Limb (tissue), 2 donors: Measurements from ENCODE around the gene MACF1.
"Not testable (repeated sequence)": the region's sequence is repeated elsewhere in the genome, so short reads cannot be mapped to it uniquely, and the experiment has no call there.

Source experiments
- DNase-seq, 2 donors: peaks; one replicate each; pipeline ENCODE4 v3.0.0-alpha.2; 2016; ENCODE audit errors: extremely low spot score in 2 of 2

MACF1 gene

DNA sequence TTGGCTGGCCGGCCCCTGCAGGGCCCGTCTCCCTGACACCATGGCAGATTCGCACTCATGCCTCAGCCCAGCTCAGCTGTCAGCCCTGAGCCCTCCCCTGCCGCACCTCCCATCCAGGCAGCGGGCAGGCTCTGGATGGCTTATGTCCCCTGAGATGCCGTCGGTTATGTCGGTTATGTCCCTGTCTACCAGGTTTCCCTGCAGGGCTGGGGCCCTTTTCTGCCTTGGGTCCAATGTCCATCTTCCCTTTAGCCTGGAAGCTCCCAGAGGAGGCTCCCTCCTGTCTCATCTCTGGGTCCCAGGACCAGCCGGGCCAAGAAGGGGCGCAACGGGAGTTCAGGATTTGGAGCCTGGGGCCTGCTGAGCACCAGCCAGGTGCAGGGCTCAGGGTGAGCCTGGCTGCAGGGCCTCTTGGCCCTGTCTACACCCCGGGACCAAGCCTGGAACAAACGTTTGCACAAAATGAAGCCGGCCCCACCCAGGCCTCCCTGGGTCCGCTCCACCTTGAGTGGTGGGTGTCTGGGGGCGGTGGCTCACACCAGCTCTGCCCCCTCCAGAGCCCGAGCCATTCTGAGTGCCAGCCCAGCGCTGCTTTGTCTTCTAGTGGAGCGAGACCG, 306.2 kb downstream of the MACF1 start:
- DNase-seq, result peak in 1 of 2 donors; percentile 17

- not testable (repeated sequence) for DNase-seq
Observed at GRCh38 chr1:39511477-39511876, 307.0 kb downstream of the MACF1 start.

GRCh38 chr1:39512234-39512847, 307.8 kb downstream of the MACF1 start:
- DNase-seq, result not testable (repeated sequence)

DNA sequence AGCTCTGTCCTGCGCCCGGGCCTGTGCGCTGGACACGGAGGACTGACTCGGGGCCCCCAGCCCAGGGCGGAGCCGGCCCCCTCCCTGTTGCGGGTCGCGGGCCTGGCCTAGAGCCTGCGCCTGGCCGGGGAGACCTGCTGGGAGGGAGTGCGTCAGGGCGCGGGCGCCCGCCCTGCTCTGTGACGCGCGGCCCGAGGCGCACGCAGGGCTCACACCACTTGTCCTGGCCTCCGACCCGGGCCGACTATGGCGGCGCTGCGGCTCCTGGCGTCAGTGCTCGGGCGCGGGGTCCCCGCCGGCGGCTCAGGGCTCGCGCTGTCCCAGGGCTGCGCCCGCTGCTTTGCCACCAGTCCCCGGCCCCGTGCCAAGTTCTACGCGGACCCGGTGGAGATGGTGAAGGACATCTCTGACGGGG, 310.2 kb downstream of the MACF1 start:
- not testable (repeated sequence) for DNase-seq

DNA sequence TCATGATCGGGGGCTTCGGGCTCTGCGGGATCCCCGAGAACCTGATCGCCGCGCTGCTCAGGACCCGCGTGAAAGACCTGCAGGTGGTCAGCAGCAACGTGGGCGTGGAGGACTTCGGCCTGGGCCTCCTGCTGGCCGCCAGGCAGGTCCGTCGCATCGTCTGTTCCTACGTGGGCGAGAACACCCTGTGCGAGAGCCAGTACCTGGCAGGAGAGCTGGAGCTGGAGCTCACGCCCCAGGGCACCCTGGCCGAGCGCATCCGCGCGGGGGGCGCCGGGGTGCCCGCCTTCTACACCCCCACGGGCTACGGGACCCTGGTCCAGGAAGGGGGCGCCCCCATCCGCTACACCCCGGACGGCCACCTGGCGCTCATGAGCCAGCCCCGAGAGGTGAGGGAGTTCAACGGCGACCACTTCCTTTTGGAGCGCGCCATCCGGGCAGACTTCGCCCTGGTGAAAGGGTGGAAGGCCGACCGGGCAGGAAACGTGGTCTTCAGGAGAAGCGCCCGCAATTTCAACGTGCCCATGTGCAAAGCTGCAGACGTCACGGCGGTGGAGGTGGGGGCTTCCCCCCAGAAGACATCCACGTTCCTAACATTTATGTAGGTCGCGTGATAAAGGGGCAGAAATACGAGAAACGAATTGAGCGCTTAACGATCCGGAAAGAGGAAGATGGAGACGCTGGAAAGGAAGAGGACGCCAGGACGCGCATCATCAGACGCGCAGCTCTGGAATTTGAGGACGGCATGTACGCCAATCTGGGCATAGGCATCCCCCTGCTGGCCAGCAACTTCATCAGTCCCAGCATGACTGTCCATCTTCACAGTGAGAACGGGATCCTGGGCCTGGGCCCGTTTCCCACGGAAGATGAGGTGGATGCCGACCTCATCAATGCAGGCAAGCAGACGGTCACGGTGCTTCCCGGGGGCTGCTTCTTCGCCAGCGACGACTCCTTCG, 310.9 kb downstream of the MACF1 start:
- DNase-seq, result not testable (repeated sequence)

- not testable (repeated sequence) for DNase-seq
Observed at GRCh38 chr1:39516841-39517240, 312.3 kb downstream of the MACF1 start.

- DNase-seq, result not testable (repeated sequence)
Observed at GRCh38 chr1:39517936-39518335, 313.4 kb downstream of the MACF1 start.

- not testable (repeated sequence) for DNase-seq
Observed at GRCh38 chr1:39519376-39519775, 314.9 kb downstream of the MACF1 start.

GRCh38 chr1:39522221-39522620, 317.7 kb downstream of the MACF1 start:
- DNase-seq, result not testable (repeated sequence)

DNA sequence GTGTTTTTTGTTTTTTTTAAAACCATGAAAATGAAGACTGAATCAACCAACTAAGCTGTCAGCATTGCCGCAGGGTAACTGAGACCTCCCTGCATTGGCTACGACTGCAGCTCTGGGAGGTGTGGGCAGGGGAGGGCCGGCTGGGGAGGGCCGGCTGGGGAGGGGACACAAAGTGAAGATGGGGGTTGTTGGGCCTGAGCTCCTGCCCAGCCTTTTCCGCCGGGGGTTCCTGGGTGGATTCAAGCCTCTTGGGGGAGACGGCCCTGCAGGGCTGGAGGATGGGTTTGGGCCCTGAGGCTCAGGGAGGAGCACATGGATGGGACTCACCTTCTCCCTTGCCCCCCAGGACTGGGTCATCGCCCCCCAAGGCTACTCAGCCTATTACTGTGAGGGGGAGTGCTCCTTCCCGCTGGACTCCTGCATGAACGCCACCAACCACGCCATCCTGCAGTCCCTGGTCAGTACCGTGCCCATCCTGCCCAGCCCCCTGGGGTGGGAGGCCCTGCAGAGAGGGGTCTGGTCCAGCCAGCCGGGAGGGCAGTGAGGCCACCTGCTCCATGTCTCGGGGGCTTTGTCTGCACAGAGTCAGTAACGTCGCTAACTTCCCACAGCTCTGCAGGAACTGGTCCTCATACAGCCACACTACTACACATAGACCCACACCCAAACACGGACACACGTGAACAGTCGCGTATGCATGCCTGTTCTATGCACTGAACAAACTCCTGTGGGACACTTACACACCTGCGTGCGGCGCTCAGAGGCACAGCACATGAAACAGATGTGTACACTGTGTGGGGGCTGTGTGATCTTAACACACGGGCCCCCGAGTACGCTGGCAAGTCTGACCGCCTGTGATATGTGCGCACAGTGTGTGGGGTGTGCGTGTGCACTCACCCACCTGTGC, 318.4 kb downstream of the MACF1 start:
- DNase-seq, result no peak

GRCh38 chr1:39524171-39524570, 319.7 kb downstream of the MACF1 start:
- DNase-seq, result no peak

- DNase-seq, result no peak
Observed at GRCh38 chr1:39524591-39525365, 320.3 kb downstream of the MACF1 start.

DNA sequence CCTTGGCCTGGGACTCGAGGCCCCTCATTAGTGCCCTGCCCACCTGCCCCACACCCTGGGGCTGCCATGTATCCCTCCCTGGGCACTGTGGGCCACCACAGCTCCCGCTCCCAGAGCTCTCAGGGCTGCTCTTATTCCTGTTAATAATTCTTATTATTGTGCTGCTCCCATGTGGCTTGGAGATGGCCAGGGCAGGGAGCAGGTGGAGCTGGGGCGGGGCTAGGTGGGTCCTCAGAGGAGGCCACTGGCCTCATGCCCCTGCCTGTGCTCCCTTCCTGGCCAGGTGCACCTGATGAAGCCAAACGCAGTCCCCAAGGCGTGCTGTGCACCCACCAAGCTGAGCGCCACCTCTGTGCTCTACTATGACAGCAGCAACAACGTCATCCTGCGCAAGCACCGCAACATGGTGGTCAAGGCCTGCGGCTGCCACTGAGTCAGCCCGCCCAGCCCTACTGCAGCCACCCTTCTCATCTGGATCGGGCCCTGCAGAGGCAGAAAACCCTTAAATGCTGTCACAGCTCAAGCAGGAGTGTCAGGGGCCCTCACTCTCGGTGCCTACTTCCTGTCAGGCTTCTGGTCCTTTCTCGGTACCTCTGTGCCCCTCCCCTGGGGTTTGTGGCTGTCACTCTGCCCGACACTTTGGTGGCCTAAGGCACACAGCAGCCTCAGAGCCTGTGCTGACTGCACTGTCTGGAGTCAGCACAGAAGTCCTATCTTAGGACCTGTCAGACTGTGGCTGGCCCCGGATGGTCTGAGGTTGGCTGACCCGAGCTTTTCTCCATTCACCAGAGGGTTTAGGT, 321.1 kb downstream of the MACF1 start:
- DNase-seq, result no peak

DNA sequence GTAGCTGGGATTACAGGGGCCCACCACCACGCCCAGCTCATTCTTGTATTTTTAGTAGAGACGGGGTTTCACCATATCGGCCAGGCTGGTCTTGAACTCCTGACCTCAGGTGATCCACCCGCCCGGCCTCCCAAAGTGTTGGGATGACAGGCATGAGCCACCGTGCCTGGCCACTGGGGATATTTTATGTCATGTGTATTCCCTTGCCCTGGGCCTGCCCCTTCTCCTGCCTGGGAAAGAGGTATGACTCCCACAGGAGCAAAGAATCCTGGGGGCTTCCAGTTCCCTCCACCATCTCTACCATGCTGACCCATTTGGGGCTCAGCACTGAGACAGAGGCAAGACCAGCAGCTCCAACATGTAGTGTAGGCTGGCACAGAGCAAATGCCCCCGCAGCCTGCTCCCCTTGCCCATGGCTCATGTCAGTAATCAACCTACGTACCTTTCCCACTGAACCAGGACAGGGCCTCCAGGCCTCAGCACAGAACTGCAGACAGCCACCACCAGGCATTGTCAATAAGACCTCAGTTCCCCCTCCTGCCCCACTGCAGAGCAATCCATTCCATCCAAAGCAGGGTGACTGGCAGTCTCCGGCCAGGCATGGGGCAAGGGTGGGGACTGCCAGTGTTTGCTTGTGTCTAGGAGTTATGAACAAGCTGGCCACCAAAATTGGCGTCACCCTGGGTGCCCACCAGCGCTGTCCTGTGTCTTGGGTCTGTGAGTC, 322.1 kb downstream of the MACF1 start:
- DNase-seq, result no peak

DNA sequence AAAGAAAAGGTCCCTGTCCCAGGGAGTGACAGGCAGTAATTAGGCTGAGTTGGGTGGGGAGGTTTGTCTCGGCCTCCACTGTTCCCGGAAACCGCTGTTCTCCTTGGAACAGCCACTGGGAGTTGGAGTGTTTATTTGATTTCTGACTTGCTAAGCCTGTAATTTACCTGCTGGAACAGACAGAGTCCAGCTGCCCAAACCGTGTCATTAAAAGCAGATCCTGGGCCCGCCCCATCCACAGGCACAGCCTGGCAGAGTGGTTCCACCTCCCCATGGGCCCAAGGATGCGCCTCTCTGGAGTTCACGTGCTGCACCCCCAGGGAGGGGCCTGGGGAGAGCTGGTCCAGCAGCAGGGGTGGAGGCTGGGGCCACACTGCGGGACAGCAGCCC, 322.7 kb downstream of the MACF1 start:
- DNase-seq, result not testable (repeated sequence)

GRCh38 chr1:39528082-39528481, 323.6 kb downstream of the MACF1 start:
- no peak for DNase-seq

- DNase-seq, result no peak
Observed at GRCh38 chr1:39529901-39530535, 325.5 kb downstream of the MACF1 start.

- DNase-seq, result no peak
Observed at GRCh38 chr1:39531526-39531925, 327.0 kb downstream of the MACF1 start.
